Tibial artery (tissue), 4 donors: ENCODE data around the gene RPH3AL.

Source experiments
- DNase-seq, 2 donors: peaks; one replicate each; pipeline ENCODE4 v3.0.0-alpha.2; 2019
- H3K27ac ChIP-seq, 2 donors: fragments of 200-600 bp; sonication (generic) in 1 of 2; 1 replicate in 1 of 2; 2 replicates in 1 of 2; pipeline ENCODE4 v1.5.1; 2018 to 2019; ENCODE audit warnings: mild to moderate bottlenecking in 1 of 2
- H3K27me3 ChIP-seq, 2 donors: fragments of 200-600 bp; sonication (generic) in 1 of 2; one replicate each; pipeline versions ENCODE4 v1.5.1 to v1.6.0; 2016 to 2019
- H3K36me3 ChIP-seq, 3 donors: fragments of 200-600 bp; sonication (generic) in 2 of 3; one replicate each; pipeline ENCODE4 v1.5.1; 2016 to 2019; ENCODE audit warnings: mild to moderate bottlenecking in 2 of 3
- H3K4me1 ChIP-seq, 4 donors: fragments of 200-600 bp; sonication (generic) in 2 of 4; 1 replicate in 3 of 4; 2 replicates in 1 of 4; pipeline ENCODE4 v1.5.1; 2016 to 2019
- H3K4me3 ChIP-seq, 2 donors: fragments of 200-600 bp; sonication (generic) in 1 of 2; 1 replicate in 1 of 2; 2 replicates in 1 of 2; pipeline ENCODE4 v1.5.1; 2018 to 2019; ENCODE audit warnings: mild to moderate bottlenecking in 2 of 2
- H3K9me3 ChIP-seq, 3 donors: fragments of 200-600 bp; sonication (generic) in 1 of 3; one replicate each; pipeline ENCODE4 v1.5.1; 2016 to 2019
- CTCF ChIP-seq, 2 experiments: fragments of 200-600 bp in 1 of 2; fragments of 450-650 bp in 1 of 2; IDR thresholded peaks; one replicate each; pipeline ENCODE4 v1.5.1; 2017 to 2019; ENCODE audit warnings: antibody characterized with exemption in 2 of 2, mild to moderate bottlenecking in 1 of 2, moderate library complexity in 1 of 2
- intact Hi-C: fragments of 100-400 bp; cut with DNase I; formaldehyde crosslinking; loops from one replicate; pipeline ENCODE4 v1.15.0; 2023; ENCODE audit warnings: low total_unique reads

RPH3AL gene

GRCh38 chr17:185445-186138, 167.0 kb downstream of the RPH3AL start:
- Histone ChIP-seq H3K4me1 (peaks cover 0 to 11% (median 5%) of the 10 kb centered on the region in 4 donors), H3K27me3 (peaks cover 0 to 44% of the 10 kb centered on the region in 2 donors), H3K27ac (no peak overlapping the region), H3K9me3 (no peaks in the 10 kb centered on the region), H3K36me3 (no peaks in the 10 kb centered on the region), H3K4me3 (no peak overlapping the region)
- TF ChIP-seq CTCF (IDR thresholded peaks at IDR 0.05): no peak
- intact Hi-C loops: no loop called here
- DNase-seq: no peak

GRCh38 chr17:183021-183420, 169.6 kb downstream of the RPH3AL start:
- Histone ChIP-seq H3K27ac (no peak overlapping the region), H3K36me3 (no peaks in the 10 kb centered on the region), H3K4me3 (no peak overlapping the region), H3K9me3 (no peaks in the 10 kb centered on the region), H3K27me3 (peaks cover 0 to 64% of the 10 kb centered on the region in 2 donors), H3K4me1 (peaks cover 0 to 23% (median 13%) of the 10 kb centered on the region in 4 donors)
- no peak for DNase-seq
- no peak for TF ChIP-seq CTCF (IDR thresholded peaks at IDR 0.05)
- intact Hi-C loops: no loop called here

GRCh38 chr17:182050-182751, 170.4 kb downstream of the RPH3AL start:
- Histone ChIP-seq H3K4me3 (peak overlapping the region; percentile 19 to 49), H3K36me3 (no peaks in the 10 kb centered on the region), H3K9me3 (no peaks in the 10 kb centered on the region), H3K27me3 (peaks cover 0 to 69% of the 10 kb centered on the region in 2 donors), H3K27ac (no peak overlapping the region), H3K4me1 (peaks cover 0 to 23% (median 13%) of the 10 kb centered on the region in 4 donors)
- DNase-seq: no peak
- TF ChIP-seq CTCF (IDR thresholded peaks at IDR 0.05): no peak
- intact Hi-C loops: no loop called here

DNA sequence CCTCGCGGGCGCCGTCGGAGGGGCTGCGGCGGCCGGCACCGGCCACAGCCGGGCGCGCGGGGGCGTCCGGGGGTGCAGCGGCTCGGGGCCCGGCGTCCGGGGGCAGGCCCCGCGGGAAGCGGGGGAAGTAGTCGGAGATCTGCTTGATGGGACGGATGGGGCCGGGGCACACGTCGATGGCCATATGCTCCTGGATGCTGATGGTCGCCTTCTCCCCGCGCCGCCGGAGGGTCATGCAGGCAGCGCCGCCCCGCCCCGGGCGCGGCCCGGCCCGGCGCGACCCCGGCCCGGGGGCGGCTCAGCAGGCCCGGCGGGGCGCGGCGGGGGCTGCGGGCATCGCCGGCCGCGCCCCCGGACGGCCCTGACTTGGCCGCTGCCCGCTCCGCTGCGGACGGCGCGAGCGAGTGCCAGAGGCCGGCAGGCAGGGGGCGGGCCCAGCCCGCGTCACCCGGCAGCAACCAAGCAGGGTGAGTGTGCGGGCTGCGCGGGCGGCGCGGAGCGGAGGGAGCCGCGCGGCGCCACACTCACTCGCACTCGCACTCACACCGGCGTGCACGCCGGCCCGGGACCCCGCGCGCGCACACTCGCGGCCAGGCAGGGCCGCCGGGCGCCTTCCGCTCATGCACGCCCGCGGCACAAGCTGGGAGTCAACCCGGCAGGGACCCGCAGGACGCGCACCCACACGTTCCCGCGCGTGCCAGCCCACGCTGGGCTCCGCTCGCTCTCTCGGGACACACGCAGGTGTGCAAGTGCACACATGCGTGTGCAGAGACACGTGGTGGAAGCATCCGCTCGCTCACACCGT, 171.2 kb downstream of the RPH3AL start, which contains the start of gene DOC2B:
Gene DOC2B, minus strand, starts transcription at position 406 of the 805 bp plus-strand sequence. Its CDS starts 171 bp downstream, at position 235.
- H3K36me3 ChIP-seq: no peaks in the 10 kb centered on the region
- peaks cover 0 to 65% of the 10 kb centered on the region in 2 donors for H3K27me3 ChIP-seq
- TF ChIP-seq CTCF (IDR thresholded peaks at IDR 0.05): no peak
- intact Hi-C loops: no loop called here
- no peaks in the 10 kb centered on the region for H3K9me3 ChIP-seq
- no peak within 1 kb of the TSS for H3K27ac ChIP-seq
- H3K4me1 ChIP-seq: peaks cover 0 to 23% (median 13%) of the 10 kb centered on the region in 4 donors
- H3K4me3 ChIP-seq: peak within 1 kb of the TSS; percentile 36 to 49
- no peak for DNase-seq

DNA sequence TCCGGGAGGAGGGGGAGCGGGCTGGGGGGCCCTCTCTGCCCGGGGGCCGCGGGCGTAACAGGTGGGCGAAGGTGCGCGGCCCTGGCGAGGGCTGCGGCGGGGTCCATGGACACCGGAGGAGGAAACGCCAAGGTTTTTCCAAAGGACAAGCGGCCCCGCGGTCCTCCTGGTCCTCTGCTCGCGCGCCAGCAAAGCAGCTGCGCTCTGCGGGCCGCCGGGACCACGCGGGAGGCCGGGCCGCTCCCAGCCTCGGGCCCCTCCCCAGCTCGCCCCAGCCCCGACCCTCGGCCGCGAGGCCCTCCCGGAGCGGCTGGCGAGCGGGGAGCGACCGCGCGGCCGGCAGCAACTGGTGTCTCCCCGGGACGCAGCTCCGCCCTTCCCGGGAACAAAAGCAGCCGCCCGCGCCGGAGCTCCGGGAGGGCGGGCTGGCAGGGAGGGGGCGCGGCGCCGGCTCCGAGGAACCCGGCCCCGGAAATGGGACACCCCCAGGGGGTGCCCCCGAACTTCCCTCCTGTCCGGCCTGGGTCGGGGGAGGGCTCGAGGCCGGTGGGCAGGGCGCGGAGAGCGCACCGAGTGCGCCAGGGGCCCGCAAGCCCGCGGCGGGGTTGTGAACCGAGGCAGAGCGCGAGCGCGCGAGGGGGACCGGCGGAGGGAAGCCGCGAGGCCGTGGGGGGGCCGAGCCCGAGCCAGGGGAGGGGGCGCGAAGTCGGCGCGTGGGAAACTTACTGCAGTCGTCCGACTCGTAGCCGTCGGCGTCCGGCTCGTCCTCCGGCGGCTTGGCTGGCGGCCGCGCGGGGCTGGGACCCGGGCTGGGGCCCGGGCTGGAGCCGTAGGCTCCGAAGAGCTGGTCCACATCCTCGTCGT, 172.0 kb downstream of the RPH3AL start:
- peaks cover 0 to 23% (median 13%) of the 10 kb centered on the region in 4 donors for H3K4me1 ChIP-seq
- H3K4me3 ChIP-seq: peak overlapping the region; percentile 36 to 49
- H3K9me3 ChIP-seq: no peaks in the 10 kb centered on the region
- no peak for DNase-seq
- peaks cover 0 to 72% of the 10 kb centered on the region in 2 donors for H3K27me3 ChIP-seq
- intact Hi-C loops: no loop called here
- no peak for TF ChIP-seq CTCF (IDR thresholded peaks at IDR 0.05)
- H3K27ac ChIP-seq: no peak overlapping the region
- H3K36me3 ChIP-seq: no peaks in the 10 kb centered on the region
